ENCODE data around the gene TEX19. TPM values are rescaled to one million over a fixed set of nuclear protein-coding genes. Genes with fewer than 3 reads are reported as not detected.

The TEX19 gene
- total RNA-seq, result not detected

- Mint-ChIP-seq H3K27ac (no peak within 1 kb of the TSS), H3K9me3 (no peaks in the 10 kb centered on the region), H3K36me3 (ENCODE audit: low read depth) (no peaks in the 10 kb centered on the region), H3K27me3 (peaks cover 14% of the 10 kb centered on the region), H3K4me1 (peaks cover 8% of the 10 kb centered on the region), H3K4me3 (no peak within 1 kb of the TSS)
- ChIA-PET POLR2A (no interaction called here), CTCF (interaction anchor here (1.0 to 1.2 kb wide), 2 partner anchors 61 to 138 kb away, joined by 4 to 5 read pairs; no protein-coding TSS in a partner anchor)
- no peak for DNase-seq
These were observed at the start of gene TEX19 for GRCh38 chr17:82358465-82359350. TEX19 (plus strand) TSS chr17:82359247; CDS start chr17:82362151, 2,904 bp downstream.

GRCh38 chr17:82309656-82310570, 49.1 kb upstream of the TEX19 start:
- no peak overlapping the region for H3K4me3 Mint-ChIP-seq
- no peaks in the 10 kb centered on the region for H3K9me3 Mint-ChIP-seq
- no peak overlapping the region for H3K27ac Mint-ChIP-seq
- no peaks in the 10 kb centered on the region for H3K36me3 Mint-ChIP-seq (ENCODE audit: low read depth)
- no peak for DNase-seq
- ChIA-PET CTCF (interaction anchor here (1.0 to 1.3 kb wide), 2 partner anchors 9 to 12 kb away, joined by 3 to 4 read pairs; no protein-coding TSS in a partner anchor), POLR2A (interaction anchor here (0.9 to 9.8 kb wide), 3 partner anchors 10 to 82 kb away, joined by 3 to 120 read pairs (median 3); no protein-coding TSS in a partner anchor)
- H3K27me3 Mint-ChIP-seq, result peaks cover 3% of the 10 kb centered on the region
- peaks cover 20% of the 10 kb centered on the region for H3K4me1 Mint-ChIP-seq

- Mint-ChIP-seq H3K4me1 (peaks cover 19% of the 10 kb centered on the region), H3K36me3 (ENCODE audit: low read depth) (peaks cover 2% of the 10 kb centered on the region), H3K27ac (no peak overlapping the region), H3K27me3 (peaks cover 6% of the 10 kb centered on the region), H3K4me3 (no peak overlapping the region), H3K9me3 (no peaks in the 10 kb centered on the region)
- ChIA-PET POLR2A (interaction anchor here (9.8 kb wide), 1 partner anchor 11 kb away, joined by 120 read pairs; no protein-coding TSS in a partner anchor), CTCF (no interaction called here)
- no peak for DNase-seq
These were observed 48.2 kb upstream of the TEX19 start for GRCh38 chr17:82310877-82311276.

- Mint-ChIP-seq H3K27ac (no peak overlapping the region), H3K4me3 (no peak overlapping the region), H3K27me3 (peaks cover 7% of the 10 kb centered on the region), H3K36me3 (ENCODE audit: low read depth) (peaks cover 2% of the 10 kb centered on the region), H3K9me3 (no peaks in the 10 kb centered on the region), H3K4me1 (peaks cover 18% of the 10 kb centered on the region)
- no peak for DNase-seq
- POLR2A ChIA-PET, result interaction anchor here (9.8 kb wide), 1 partner anchor 12 kb away, joined by 120 read pairs; no protein-coding TSS in a partner anchor
- CTCF ChIA-PET, result no interaction called here
These were observed 47.1 kb upstream of the TEX19 start for GRCh38 chr17:82311971-82312370.

- Mint-ChIP-seq H3K36me3 (ENCODE audit: low read depth) (peaks cover 2% of the 10 kb centered on the region), H3K27me3 (peaks cover 7% of the 10 kb centered on the region), H3K4me3 (no peak overlapping the region), H3K27ac (no peak overlapping the region), H3K4me1 (peaks cover 16% of the 10 kb centered on the region), H3K9me3 (no peaks in the 10 kb centered on the region)
- ChIA-PET CTCF (no interaction called here), POLR2A (interaction anchor here (1.7 to 9.8 kb wide), 2 partner anchors 8 to 13 kb away, joined by 3 to 120 read pairs; no protein-coding TSS in a partner anchor)
- DNase-seq, result no peak
These were observed 45.6 kb upstream of the TEX19 start for GRCh38 chr17:82313195-82314011.

GRCh38 chr17:82314012-82314726, 44.9 kb upstream of the TEX19 start:
- POLR2A ChIA-PET, result interaction anchor here (1.7 to 9.8 kb wide), 2 partner anchors 9 to 14 kb away, joined by 3 to 120 read pairs; no protein-coding TSS in a partner anchor
- Mint-ChIP-seq H3K27ac (no peak overlapping the region), H3K36me3 (ENCODE audit: low read depth) (peaks cover 2% of the 10 kb centered on the region), H3K4me3 (no peak overlapping the region), H3K27me3 (peaks cover 7% of the 10 kb centered on the region), H3K9me3 (no peaks in the 10 kb centered on the region), H3K4me1 (peaks cover 16% of the 10 kb centered on the region)
- CTCF ChIA-PET, result no interaction called here
- DNase-seq, result no peak

GRCh38 chr17:82314727-82315605, 44.1 kb upstream of the TEX19 start:
- peaks cover 7% of the 10 kb centered on the region for H3K27me3 Mint-ChIP-seq
- peaks cover 2% of the 10 kb centered on the region for H3K36me3 Mint-ChIP-seq (ENCODE audit: low read depth)
- peak overlapping the region; percentile 83 for H3K4me3 Mint-ChIP-seq
- H3K27ac Mint-ChIP-seq, result no peak overlapping the region
- CTCF ChIA-PET, result no interaction called here
- no peak for DNase-seq
- no peaks in the 10 kb centered on the region for H3K9me3 Mint-ChIP-seq
- POLR2A ChIA-PET, result interaction anchor here (1.7 to 9.8 kb wide), 2 partner anchors 9 to 15 kb away, joined by 3 to 120 read pairs; no protein-coding TSS in a partner anchor
- peaks cover 18% of the 10 kb centered on the region for H3K4me1 Mint-ChIP-seq

- Mint-ChIP-seq H3K4me1 (peaks cover 20% of the 10 kb centered on the region), H3K27ac (peak overlapping the region; percentile 56)
- POLR2A ChIA-PET, result interaction anchor here (2.1 to 9.8 kb wide), 3 partner anchors 16 to 23 kb away, joined by 6 to 120 read pairs (median 15); partner anchors contain the start of gene SECTM1
These were observed 43.2 kb upstream of the TEX19 start for GRCh38 chr17:82315703-82316358.

GRCh38 chr17:82316651-82317393, 42.2 kb upstream of the TEX19 start:
- no peak for DNase-seq
- ChIA-PET POLR2A (interaction anchor here (0.9 to 9.8 kb wide), 9 partner anchors 16 to 202 kb away, joined by 3 to 120 read pairs (median 5); partner anchors contain the start of genes FOXK2 and SECTM1), CTCF (interaction anchor here (1.0 to 2.3 kb wide), 5 partner anchors 12 to 81 kb away, joined by 3 to 32 read pairs (median 6); no protein-coding TSS in a partner anchor)
- peak overlapping the region; percentile 83 for H3K4me3 Mint-ChIP-seq
- peaks cover 24% of the 10 kb centered on the region for H3K4me1 Mint-ChIP-seq
- peaks cover 2% of the 10 kb centered on the region for H3K36me3 Mint-ChIP-seq (ENCODE audit: low read depth)
- H3K27ac Mint-ChIP-seq, result peak overlapping the region; percentile 65
- H3K27me3 Mint-ChIP-seq, result peaks cover 4% of the 10 kb centered on the region
- H3K9me3 Mint-ChIP-seq, result no peaks in the 10 kb centered on the region

More at GRCh38 chr17:82315703-82316358, 43.2 kb upstream of the TEX19 start:
- peaks cover 2% of the 10 kb centered on the region for H3K36me3 Mint-ChIP-seq (ENCODE audit: low read depth)
- CTCF ChIA-PET, result interaction anchor here (2.2 to 2.3 kb wide), 2 partner anchors 11 to 16 kb away, joined by 19 to 32 read pairs; no protein-coding TSS in a partner anchor
- peaks cover 4% of the 10 kb centered on the region for H3K27me3 Mint-ChIP-seq
- H3K4me3 Mint-ChIP-seq, result peak overlapping the region; percentile 83
- H3K9me3 Mint-ChIP-seq, result no peaks in the 10 kb centered on the region
- DNase-seq, result peak; percentile 50
